Astrocyte (in vitro differentiated cells and primary cell): ENCODE measurements around the gene PHF8.

ENCODE experiments used
- EZH2 ChIP-seq: IDR thresholded peaks from 2 replicates; pipeline ENCODE4 v1.6.1; 2012; ENCODE audit warnings: mild to moderate bottlenecking, low read length, inconsistent platforms; ENCODE audit not compliant: insufficient read depth
- TF ChIP-seq, protein P1 (sequence below): IDR thresholded peaks from 2 replicates; pipeline ENCODE4 v1.5.1; 2011; ENCODE audit warnings: low read depth, mild to moderate bottlenecking, inconsistent platforms, low read length, moderate library complexity; ENCODE audit not compliant: insufficient read depth

DNA sequence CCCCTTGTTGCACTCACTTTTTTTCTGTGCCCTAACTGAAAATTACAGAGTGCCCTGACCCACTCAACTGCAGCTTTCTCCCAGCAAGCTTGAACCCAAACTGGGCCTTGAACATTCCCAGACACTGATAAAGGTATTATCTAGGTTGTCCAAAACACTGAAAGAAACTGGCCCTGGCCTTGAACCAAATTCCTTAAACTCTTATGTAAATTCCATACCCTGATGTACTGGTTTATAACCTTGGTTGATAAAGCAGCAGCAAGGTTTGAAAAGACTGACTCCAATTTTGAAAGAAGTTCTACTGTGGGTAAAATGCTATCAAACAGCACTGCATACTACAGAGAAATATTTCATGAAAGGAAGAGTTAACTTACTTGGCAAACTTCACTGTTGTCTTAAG is 125.6 kb downstream of the PHF8 start:
- TF ChIP-seq, protein P1, sequence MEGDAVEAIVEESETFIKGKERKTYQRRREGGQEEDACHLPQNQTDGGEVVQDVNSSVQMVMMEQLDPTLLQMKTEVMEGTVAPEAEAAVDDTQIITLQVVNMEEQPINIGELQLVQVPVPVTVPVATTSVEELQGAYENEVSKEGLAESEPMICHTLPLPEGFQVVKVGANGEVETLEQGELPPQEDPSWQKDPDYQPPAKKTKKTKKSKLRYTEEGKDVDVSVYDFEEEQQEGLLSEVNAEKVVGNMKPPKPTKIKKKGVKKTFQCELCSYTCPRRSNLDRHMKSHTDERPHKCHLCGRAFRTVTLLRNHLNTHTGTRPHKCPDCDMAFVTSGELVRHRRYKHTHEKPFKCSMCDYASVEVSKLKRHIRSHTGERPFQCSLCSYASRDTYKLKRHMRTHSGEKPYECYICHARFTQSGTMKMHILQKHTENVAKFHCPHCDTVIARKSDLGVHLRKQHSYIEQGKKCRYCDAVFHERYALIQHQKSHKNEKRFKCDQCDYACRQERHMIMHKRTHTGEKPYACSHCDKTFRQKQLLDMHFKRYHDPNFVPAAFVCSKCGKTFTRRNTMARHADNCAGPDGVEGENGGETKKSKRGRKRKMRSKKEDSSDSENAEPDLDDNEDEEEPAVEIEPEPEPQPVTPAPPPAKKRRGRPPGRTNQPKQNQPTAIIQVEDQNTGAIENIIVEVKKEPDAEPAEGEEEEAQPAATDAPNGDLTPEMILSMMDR, result no peak
- no peak for TF ChIP-seq EZH2
